HL-60 (cell line): ENCODE measurements around the gene ABCC1.

Experiments
- DNase-seq, 2 experiments: peaks; one replicate each; pipeline ENCODE4 v3.0.0-alpha.2; 2010 to 2020; ENCODE audit warnings: low read depth in 1 of 2, low spot score in 1 of 2
- H3K27ac ChIP-seq: fragments of 250-450 bp; sonication (Bioruptor Pico); replicated peaks from 2 replicates; pipeline ENCODE4 v1.5.1; 2020; ENCODE audit warnings: mild to moderate bottlenecking, moderate library complexity
- H3K27me3 ChIP-seq: fragments of 250-450 bp; sonication (Bioruptor Pico); 2 replicates; pipeline ENCODE4 v1.5.1; 2021; ENCODE audit warnings: mild to moderate bottlenecking, moderate library complexity; ENCODE audit not compliant: insufficient read depth, poor library complexity, severe bottlenecking
- H3K4me3 ChIP-seq: replicated peaks from 2 replicates; pipeline ENCODE4 v1.5.1; 2011; ENCODE audit warnings: mild to moderate bottlenecking, control low read depth, low read length; ENCODE audit not compliant: insufficient read depth
- CTCF ChIP-seq: IDR thresholded peaks from one replicate; pipeline ENCODE4 v1.5.1; 2011; ENCODE audit warnings: low read length, control low read depth, inconsistent platforms; ENCODE audit not compliant: insufficient read depth
- GABPA ChIP-seq: IDR thresholded peaks from 2 replicates; pipeline ENCODE4 v1.6.1; 2012; ENCODE audit warnings: low read depth
- POLR2AphosphoS5 ChIP-seq: IDR thresholded peaks from 2 replicates; pipeline ENCODE4 v1.6.1; 2012; ENCODE audit warnings: low read depth
- REST ChIP-seq: IDR thresholded peaks from 2 replicates; pipeline ENCODE4 v1.6.1; 2012; ENCODE audit warnings: low read depth; ENCODE audit not compliant: insufficient replicate concordance
- SPI1 ChIP-seq: IDR thresholded peaks from 2 replicates; pipeline ENCODE4 v1.6.1; 2012; ENCODE audit warnings: low read depth, mild to moderate bottlenecking, borderline replicate concordance

The ABCC1 gene

GRCh38 chr16:16154281-16154951 lies 205.0 kb downstream of the ABCC1 start:
- Histone ChIP-seq H3K27ac (no peak overlapping the region), H3K4me3 (no peak overlapping the region), H3K27me3 (no peaks in the 10 kb centered on the region)
- DNase-seq, result no peak
- TF ChIP-seq POLR2AphosphoS5, result no peak
- TF ChIP-seq SPI1, result no peak
- TF ChIP-seq REST, result no peak
- no peak for TF ChIP-seq CTCF
- TF ChIP-seq GABPA, result no peak

- TF ChIP-seq GABPA (no peak), POLR2AphosphoS5 (no peak), CTCF (no peak), REST (no peak), SPI1 (no peak)
- no peak overlapping the region for H3K4me3 ChIP-seq
These were observed 205.8 kb downstream of the ABCC1 start for GRCh38 chr16:16155234-16155633.

GRCh38 chr16:16157166-16157565 lies 207.8 kb downstream of the ABCC1 start:
- TF ChIP-seq CTCF, result no peak
- no peak for TF ChIP-seq POLR2AphosphoS5
- peak; percentile 54 for TF ChIP-seq SPI1
- TF ChIP-seq GABPA, result no peak
- Histone ChIP-seq H3K4me3 (no peak overlapping the region), H3K27me3 (no peaks in the 10 kb centered on the region), H3K27ac (no peak overlapping the region)
- peak; percentile 23 to 28 for DNase-seq

More at GRCh38 chr16:16155234-16155633, 205.8 kb downstream of the ABCC1 start:
- no peak for DNase-seq
- Histone ChIP-seq H3K27me3 (no peaks in the 10 kb centered on the region), H3K27ac (no peak overlapping the region)
